WTC11 (cell line): ENCODE data around the gene MYLK. TPM values are rescaled to one million over a fixed set of nuclear protein-coding genes. Genes with fewer than 3 reads are reported as not detected.

Experiments used
- ATAC-seq: fragments of 200-7000 bp; cut with Tn5 transposase; 2 replicates; pipeline ENCODE4 v1.10.0; 2021; ENCODE audit warnings: mild to moderate bottlenecking, moderate library complexity
- CTCF ChIA-PET: fragments of 300-600 bp; sonication (Branson Sonifier 250); formaldehyde crosslinking; loops from one replicate; lab custom pipeline; 2021; ENCODE audit warnings: antibody characterized with exemption; lab: Charles Lee
- POLR2A ChIA-PET: fragments of 350-600 bp; sonication (Branson Sonifier 250); formaldehyde crosslinking; loops from one replicate; lab custom pipeline; 2021; ENCODE audit warnings: antibody characterized with exemption; lab: Charles Lee
- DNase-seq: peaks from one replicate; pipeline ENCODE4 v3.0.0; 2021; ENCODE audit warnings: low spot score
- H3K27ac Mint-ChIP-seq: 2 replicates; pipeline ENCODE4 v1.8.0; 2021; ENCODE audit warnings: mixed read lengths
- H3K27me3 Mint-ChIP-seq: 2 replicates; pipeline ENCODE4 v1.8.0; 2021; ENCODE audit warnings: low read depth, mild to moderate bottlenecking, moderate library complexity, mixed read lengths
- H3K36me3 Mint-ChIP-seq: 2 replicates; pipeline ENCODE4 v1.8.0; 2021; ENCODE audit warnings: mixed read lengths
- H3K4me1 Mint-ChIP-seq: 2 replicates; pipeline ENCODE4 v1.8.0; 2022; ENCODE audit warnings: mixed read lengths
- H3K4me3 Mint-ChIP-seq: 2 replicates; pipeline ENCODE4 v1.8.0; 2021; ENCODE audit warnings: mild to moderate bottlenecking, moderate library complexity, mixed read lengths
- H3K9me3 Mint-ChIP-seq: 2 replicates; pipeline ENCODE4 v1.8.0; 2021; ENCODE audit warnings: mixed read lengths
- ATF1 ChIP-seq: sonication (generic); formaldehyde crosslinking; IDR thresholded peaks from 2 replicates; pipeline ENCODE4 v1.8.1; 2023; ENCODE audit warnings: mild to moderate bottlenecking, moderate library complexity, missing genetic modification reagents
- ATF2 ChIP-seq: sonication (generic); formaldehyde crosslinking; IDR thresholded peaks from 2 replicates; pipeline ENCODE4 v1.8.1; 2022; ENCODE audit warnings: low read depth, missing genetic modification reagents, borderline replicate concordance
- CREM ChIP-seq: sonication (generic); formaldehyde crosslinking; IDR thresholded peaks from 2 replicates; pipeline ENCODE4 v1.8.1; 2022; ENCODE audit warnings: mild to moderate bottlenecking, missing genetic modification reagents, moderate library complexity
- E2F4 ChIP-seq: sonication (generic); formaldehyde crosslinking; IDR thresholded peaks from 2 replicates; pipeline ENCODE4 v1.8.1; 2022; ENCODE audit warnings: low read depth, mild to moderate bottlenecking, moderate library complexity, missing genetic modification reagents, borderline replicate concordance
- ELF4 ChIP-seq: sonication (generic); formaldehyde crosslinking; IDR thresholded peaks from 2 replicates; pipeline ENCODE4 v1.8.1; 2022; ENCODE audit warnings: low read depth, mild to moderate bottlenecking, moderate library complexity, missing genetic modification reagents
- FOXK1 ChIP-seq: sonication (generic); formaldehyde crosslinking; IDR thresholded peaks from 2 replicates; pipeline ENCODE4 v1.8.0; 2022; ENCODE audit warnings: mild to moderate bottlenecking, moderate library complexity, missing genetic modification reagents
- GABPB1 ChIP-seq: sonication (generic); formaldehyde crosslinking; IDR thresholded peaks from 2 replicates; pipeline ENCODE4 v1.8.1; 2023; ENCODE audit warnings: mild to moderate bottlenecking, missing genetic modification reagents
- IRF2 ChIP-seq: sonication (generic); formaldehyde crosslinking; IDR thresholded peaks from 2 replicates; pipeline ENCODE4 v1.8.0; 2022; ENCODE audit warnings: low read depth, missing genetic modification reagents, borderline replicate concordance
- MXD4 ChIP-seq: fragments of 250-450 bp; sonication (Bioruptor Pico); IDR thresholded peaks from 2 replicates; pipeline ENCODE4 v1.8.0; 2021; ENCODE audit warnings: mild to moderate bottlenecking, moderate library complexity, borderline replicate concordance
- MYBL2 ChIP-seq: sonication (generic); formaldehyde crosslinking; IDR thresholded peaks from 2 replicates; pipeline ENCODE4 v1.8.1; 2023; ENCODE audit warnings: mild to moderate bottlenecking, moderate library complexity, missing genetic modification reagents
- NFE2L1 ChIP-seq: sonication (generic); formaldehyde crosslinking; IDR thresholded peaks from 2 replicates; pipeline ENCODE4 v1.8.1; 2023; ENCODE audit warnings: missing genetic modification reagents
- NFYB ChIP-seq: sonication (generic); formaldehyde crosslinking; conservative IDR thresholded peaks from 2 replicates; pipeline ENCODE4 v1.8.0; 2022; ENCODE audit warnings: low read depth, missing genetic modification reagents
- NR2C2 ChIP-seq: sonication (generic); formaldehyde crosslinking; IDR thresholded peaks from 2 replicates; pipeline ENCODE4 v1.8.0; 2022; ENCODE audit warnings: mild to moderate bottlenecking, missing genetic modification reagents
- NR3C1 ChIP-seq: sonication (generic); formaldehyde crosslinking; conservative IDR thresholded peaks from 2 replicates; pipeline ENCODE4 v1.8.1; 2023; ENCODE audit warnings: low read depth, mild to moderate bottlenecking, missing genetic modification reagents
- OVOL2 ChIP-seq: fragments of 250-450 bp; sonication (Bioruptor Pico); IDR thresholded peaks from 2 replicates; pipeline ENCODE4 v1.9.0; 2021; ENCODE audit warnings: mild to moderate bottlenecking, borderline replicate concordance
- SP1 ChIP-seq: sonication (generic); formaldehyde crosslinking; conservative IDR thresholded peaks from 2 replicates; pipeline ENCODE4 v1.8.1; 2022; ENCODE audit warnings: missing genetic modification reagents
- TEAD1 ChIP-seq: sonication (generic); formaldehyde crosslinking; IDR thresholded peaks from 2 replicates; pipeline ENCODE4 v1.8.0; 2022; ENCODE audit warnings: mild to moderate bottlenecking, missing genetic modification reagents
- ZNF121 ChIP-seq: sonication (generic); formaldehyde crosslinking; IDR thresholded peaks from 2 replicates; pipeline ENCODE4 v1.8.0; 2023; ENCODE audit warnings: missing genetic modification reagents
- ZNF138 ChIP-seq: sonication (generic); formaldehyde crosslinking; conservative IDR thresholded peaks from 2 replicates; pipeline ENCODE4 v1.8.1; 2022; ENCODE audit warnings: mild to moderate bottlenecking, moderate library complexity, missing genetic modification reagents
- ZNF232 ChIP-seq: sonication (generic); formaldehyde crosslinking; IDR thresholded peaks from 2 replicates; pipeline ENCODE4 v1.8.0; 2022; ENCODE audit warnings: mild to moderate bottlenecking, missing genetic modification reagents
- ZNF263 ChIP-seq: sonication (generic); formaldehyde crosslinking; IDR thresholded peaks from 2 replicates; pipeline ENCODE4 v1.8.1; 2022; ENCODE audit warnings: low read depth, mild to moderate bottlenecking, moderate library complexity, missing genetic modification reagents
- ZNF423 ChIP-seq: fragments of 250-450 bp; sonication (Bioruptor Pico); IDR thresholded peaks from 2 replicates; pipeline ENCODE4 v2.1.2; 2022; ENCODE audit warnings: mild to moderate bottlenecking, moderate library complexity
- ZNF671 ChIP-seq: fragments of 250-450 bp; sonication (Bioruptor Pico); IDR thresholded peaks from 2 replicates; pipeline ENCODE4 v1.8.0; 2021; ENCODE audit warnings: mild to moderate bottlenecking
- total RNA-seq: library from RNA; stranded (reverse); gene quantifications from 3 replicates; pipeline ENCODE4 v1.2.3, GENCODE V29; 2021
- TF ChIP-seq, protein P1 (sequence below): fragments of 250-450 bp; sonication (Bioruptor Pico); IDR thresholded peaks from 2 replicates; pipeline ENCODE4 v1.9.0; 2021; ENCODE audit warnings: mild to moderate bottlenecking
- TF ChIP-seq, protein P2 (sequence below): fragments of 200-600 bp; IDR thresholded peaks from 2 replicates; pipeline ENCODE4 v1.8.0; 2022; ENCODE audit warnings: antibody characterized with exemption
- TF ChIP-seq, protein P3 (sequence below): sonication (generic); formaldehyde crosslinking; IDR thresholded peaks from 2 replicates; pipeline ENCODE4 v1.8.0; 2022; ENCODE audit warnings: mild to moderate bottlenecking, missing genetic modification reagents
- TF ChIP-seq, protein P4 (sequence below): fragments of 250-450 bp; sonication (Bioruptor Pico); IDR thresholded peaks from 2 replicates; pipeline ENCODE4 v1.8.0; 2021; ENCODE audit warnings: mild to moderate bottlenecking

Gene MYLK
- total RNA-seq, 1 experiment from 2014 or later, result 10.4 TPM

DNA sequence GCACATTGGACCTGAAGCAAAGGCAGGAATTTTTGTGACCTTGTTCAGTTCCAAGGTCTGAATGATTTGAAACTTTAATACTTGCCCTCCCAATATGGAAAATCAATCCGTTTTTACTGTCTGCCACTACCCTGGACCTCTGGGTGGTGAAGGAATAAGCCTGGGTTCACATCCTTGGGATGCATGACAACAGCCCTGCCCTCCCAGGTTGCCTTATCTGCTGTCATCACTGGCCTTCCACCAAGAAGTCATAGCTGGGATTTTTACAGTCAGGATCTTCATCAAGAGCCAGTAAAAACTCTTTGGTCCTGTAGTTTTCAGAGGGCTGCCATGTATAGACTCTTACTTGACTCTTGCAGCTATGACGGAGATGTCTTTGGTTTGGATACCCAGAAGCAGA is 128.6 kb downstream of the MYLK start (continued):
- TF ChIP-seq, protein P1, sequence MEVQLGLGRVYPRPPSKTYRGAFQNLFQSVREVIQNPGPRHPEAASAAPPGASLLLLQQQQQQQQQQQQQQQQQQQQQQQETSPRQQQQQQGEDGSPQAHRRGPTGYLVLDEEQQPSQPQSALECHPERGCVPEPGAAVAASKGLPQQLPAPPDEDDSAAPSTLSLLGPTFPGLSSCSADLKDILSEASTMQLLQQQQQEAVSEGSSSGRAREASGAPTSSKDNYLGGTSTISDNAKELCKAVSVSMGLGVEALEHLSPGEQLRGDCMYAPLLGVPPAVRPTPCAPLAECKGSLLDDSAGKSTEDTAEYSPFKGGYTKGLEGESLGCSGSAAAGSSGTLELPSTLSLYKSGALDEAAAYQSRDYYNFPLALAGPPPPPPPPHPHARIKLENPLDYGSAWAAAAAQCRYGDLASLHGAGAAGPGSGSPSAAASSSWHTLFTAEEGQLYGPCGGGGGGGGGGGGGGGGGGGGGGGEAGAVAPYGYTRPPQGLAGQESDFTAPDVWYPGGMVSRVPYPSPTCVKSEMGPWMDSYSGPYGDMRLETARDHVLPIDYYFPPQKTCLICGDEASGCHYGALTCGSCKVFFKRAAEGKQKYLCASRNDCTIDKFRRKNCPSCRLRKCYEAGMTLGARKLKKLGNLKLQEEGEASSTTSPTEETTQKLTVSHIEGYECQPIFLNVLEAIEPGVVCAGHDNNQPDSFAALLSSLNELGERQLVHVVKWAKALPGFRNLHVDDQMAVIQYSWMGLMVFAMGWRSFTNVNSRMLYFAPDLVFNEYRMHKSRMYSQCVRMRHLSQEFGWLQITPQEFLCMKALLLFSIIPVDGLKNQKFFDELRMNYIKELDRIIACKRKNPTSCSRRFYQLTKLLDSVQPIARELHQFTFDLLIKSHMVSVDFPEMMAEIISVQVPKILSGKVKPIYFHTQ, result no peak
- TF ChIP-seq, protein P2, sequence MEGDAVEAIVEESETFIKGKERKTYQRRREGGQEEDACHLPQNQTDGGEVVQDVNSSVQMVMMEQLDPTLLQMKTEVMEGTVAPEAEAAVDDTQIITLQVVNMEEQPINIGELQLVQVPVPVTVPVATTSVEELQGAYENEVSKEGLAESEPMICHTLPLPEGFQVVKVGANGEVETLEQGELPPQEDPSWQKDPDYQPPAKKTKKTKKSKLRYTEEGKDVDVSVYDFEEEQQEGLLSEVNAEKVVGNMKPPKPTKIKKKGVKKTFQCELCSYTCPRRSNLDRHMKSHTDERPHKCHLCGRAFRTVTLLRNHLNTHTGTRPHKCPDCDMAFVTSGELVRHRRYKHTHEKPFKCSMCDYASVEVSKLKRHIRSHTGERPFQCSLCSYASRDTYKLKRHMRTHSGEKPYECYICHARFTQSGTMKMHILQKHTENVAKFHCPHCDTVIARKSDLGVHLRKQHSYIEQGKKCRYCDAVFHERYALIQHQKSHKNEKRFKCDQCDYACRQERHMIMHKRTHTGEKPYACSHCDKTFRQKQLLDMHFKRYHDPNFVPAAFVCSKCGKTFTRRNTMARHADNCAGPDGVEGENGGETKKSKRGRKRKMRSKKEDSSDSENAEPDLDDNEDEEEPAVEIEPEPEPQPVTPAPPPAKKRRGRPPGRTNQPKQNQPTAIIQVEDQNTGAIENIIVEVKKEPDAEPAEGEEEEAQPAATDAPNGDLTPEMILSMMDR, result no peak
- TF ChIP-seq ELF4 (CRISPR knock-in tag) (no peak), CREM (CRISPR knock-in tag) (no peak), NR3C1 (CRISPR knock-in tag) (no peak), ATF1 (CRISPR knock-in tag) (no peak), FOXK1 (no peak), ZNF423 (CRISPR knock-in tag) (no peak), MXD4 (CRISPR knock-in tag) (no peak), E2F4 (CRISPR knock-in tag) (no peak), ZNF232 (no peak)
- TF ChIP-seq, protein P3, sequence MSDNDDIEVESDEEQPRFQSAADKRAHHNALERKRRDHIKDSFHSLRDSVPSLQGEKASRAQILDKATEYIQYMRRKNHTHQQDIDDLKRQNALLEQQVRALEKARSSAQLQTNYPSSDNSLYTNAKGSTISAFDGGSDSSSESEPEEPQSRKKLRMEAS (CRISPR knock-in tag), result no peak

GRCh38 chr3:123755085-123755484 is 129.0 kb downstream of the MYLK start:
- no peak overlapping the region for H3K4me3 Mint-ChIP-seq
- CTCF ChIA-PET, result interaction anchor here (1.2 kb wide), 1 partner anchor 31 kb away, joined by 3 read pairs; no protein-coding TSS in a partner anchor
- POLR2A ChIA-PET, result no interaction called here
- no peak for TF ChIP-seq IRF2 (CRISPR knock-in tag)
- TF ChIP-seq ZNF232, result no peak
- no peak for TF ChIP-seq ZNF671 (CRISPR knock-in tag)
- TF ChIP-seq ZNF263 (CRISPR knock-in tag), result no peak
- TF ChIP-seq, protein P4, sequence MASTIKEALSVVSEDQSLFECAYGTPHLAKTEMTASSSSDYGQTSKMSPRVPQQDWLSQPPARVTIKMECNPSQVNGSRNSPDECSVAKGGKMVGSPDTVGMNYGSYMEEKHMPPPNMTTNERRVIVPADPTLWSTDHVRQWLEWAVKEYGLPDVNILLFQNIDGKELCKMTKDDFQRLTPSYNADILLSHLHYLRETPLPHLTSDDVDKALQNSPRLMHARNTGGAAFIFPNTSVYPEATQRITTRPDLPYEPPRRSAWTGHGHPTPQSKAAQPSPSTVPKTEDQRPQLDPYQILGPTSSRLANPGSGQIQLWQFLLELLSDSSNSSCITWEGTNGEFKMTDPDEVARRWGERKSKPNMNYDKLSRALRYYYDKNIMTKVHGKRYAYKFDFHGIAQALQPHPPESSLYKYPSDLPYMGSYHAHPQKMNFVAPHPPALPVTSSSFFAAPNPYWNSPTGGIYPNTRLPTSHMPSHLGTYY, result no peak
- no peak for TF ChIP-seq ZNF138 (CRISPR knock-in tag)
- TF ChIP-seq OVOL2 (CRISPR knock-in tag), result no peak
- no peak for TF ChIP-seq NFE2L1
- TF ChIP-seq, protein P3 (CRISPR knock-in tag), result no peak
- no peak for TF ChIP-seq SP1 (CRISPR knock-in tag)
- TF ChIP-seq NR2C2 (CRISPR knock-in tag), result no peak
- TF ChIP-seq GABPB1 (CRISPR knock-in tag), result no peak
- TF ChIP-seq ZNF121 (CRISPR knock-in tag), result no peak
- TF ChIP-seq MYBL2 (CRISPR knock-in tag), result no peak
- no peak for TF ChIP-seq TEAD1 (CRISPR knock-in tag)
- TF ChIP-seq ATF2 (CRISPR knock-in tag), result no peak
- TF ChIP-seq NFYB, result no peak

More at GRCh38 chr3:123755085-123755484, 129.0 kb downstream of the MYLK start:
- H3K9me3 Mint-ChIP-seq, result peaks cover 3% of the 10 kb centered on the region
- ATAC-seq (peak; percentile 26; the same call in 1 of the 2 replicates), DNase-seq (no peak)
- no peaks in the 10 kb centered on the region for H3K36me3 Mint-ChIP-seq
- peaks cover 10% of the 10 kb centered on the region for H3K4me1 Mint-ChIP-seq
- no peak overlapping the region for H3K27ac Mint-ChIP-seq
- no peaks in the 10 kb centered on the region for H3K27me3 Mint-ChIP-seq
